Epithelial cell of esophagus (primary cell): Measurements from ENCODE around the gene MAGI2.
A peak's percentile ranks its signal among the peaks of the same experiment; 100 is the strongest.

Experiments
- DNase-seq: peaks from one replicate; pipeline ENCODE4 v3.0.0; 2010; ENCODE audit warnings: low read depth
- H3K4me3 ChIP-seq: 2 replicates; pipeline ENCODE4 v1.5.1; 2011; ENCODE audit warnings: mild to moderate bottlenecking, low read length, control low read depth
- CTCF ChIP-seq: IDR thresholded peaks from 2 replicates; pipeline ENCODE4 v1.5.1; 2011; ENCODE audit warnings: low read depth, mild to moderate bottlenecking, low read length, control low read depth, inconsistent platforms; ENCODE audit not compliant: insufficient read depth; ENCODE audit errors: missing control alignments

Gene MAGI2

DNA sequence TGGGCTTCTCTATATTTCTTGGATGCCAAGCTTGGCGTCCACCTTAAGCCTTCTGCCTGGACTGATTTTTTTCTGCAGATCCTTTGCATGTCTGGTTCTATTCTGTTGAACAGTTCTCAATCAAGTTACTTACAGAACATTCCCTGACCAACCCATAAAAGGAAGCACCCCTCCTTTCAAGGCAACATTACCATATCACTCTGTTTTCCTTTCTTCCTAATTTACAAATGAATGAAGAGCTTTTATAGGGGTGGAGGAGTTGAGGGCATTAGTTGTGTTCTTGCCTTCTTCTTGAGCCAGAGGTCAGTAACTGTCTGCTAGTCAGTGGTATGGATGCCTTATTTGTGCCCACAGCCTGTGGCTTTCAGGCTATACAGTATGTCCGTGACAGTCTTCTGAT lies 1293.9 kb downstream of the MAGI2 start:
- DNase-seq = no peak
- H3K4me3 ChIP-seq = no peak overlapping the region
- no peak for TF ChIP-seq CTCF

DNA sequence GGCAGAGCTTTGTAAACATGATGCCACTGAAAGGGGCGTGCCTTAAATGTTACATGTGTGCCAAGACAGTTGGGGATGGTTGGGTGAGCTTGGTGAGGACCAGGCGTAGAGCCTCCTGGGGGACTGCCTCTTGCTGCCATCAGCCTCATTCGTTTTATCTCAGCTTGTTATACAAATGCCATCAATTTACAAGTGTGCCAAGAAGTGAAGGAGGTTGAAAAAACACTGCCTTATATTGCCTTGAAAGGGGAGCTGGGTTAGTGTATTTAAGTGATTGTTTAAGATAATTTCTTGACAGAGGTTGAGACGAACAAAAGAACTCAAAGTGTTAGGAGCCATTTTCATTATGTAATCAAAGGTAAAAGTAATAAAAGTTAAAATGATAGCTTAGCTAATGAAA lies 1300.2 kb downstream of the MAGI2 start:
- no peak overlapping the region for H3K4me3 ChIP-seq
- TF ChIP-seq CTCF = no peak
- DNase-seq = no peak

DNA sequence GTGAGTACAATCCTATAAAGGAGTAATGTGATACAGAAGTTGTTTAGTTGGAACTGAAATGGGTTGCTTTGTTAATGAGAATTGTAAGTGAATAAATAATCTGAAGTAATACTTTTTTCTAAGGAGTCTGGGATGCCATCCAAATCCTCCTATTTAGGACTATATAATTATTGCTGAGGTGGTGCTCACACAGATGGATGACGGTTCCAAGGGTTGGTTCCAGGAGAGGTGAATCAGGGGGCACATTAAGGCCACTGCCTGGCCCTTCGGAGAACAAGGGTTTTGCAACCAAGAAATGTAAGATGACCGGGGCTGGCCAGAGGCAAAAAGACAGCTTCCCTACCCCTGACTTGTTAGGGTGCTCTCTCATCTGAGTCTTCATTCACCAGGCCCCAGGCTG lies 1302.2 kb downstream of the MAGI2 start:
- no peak for TF ChIP-seq CTCF
- DNase-seq = no peak

DNA sequence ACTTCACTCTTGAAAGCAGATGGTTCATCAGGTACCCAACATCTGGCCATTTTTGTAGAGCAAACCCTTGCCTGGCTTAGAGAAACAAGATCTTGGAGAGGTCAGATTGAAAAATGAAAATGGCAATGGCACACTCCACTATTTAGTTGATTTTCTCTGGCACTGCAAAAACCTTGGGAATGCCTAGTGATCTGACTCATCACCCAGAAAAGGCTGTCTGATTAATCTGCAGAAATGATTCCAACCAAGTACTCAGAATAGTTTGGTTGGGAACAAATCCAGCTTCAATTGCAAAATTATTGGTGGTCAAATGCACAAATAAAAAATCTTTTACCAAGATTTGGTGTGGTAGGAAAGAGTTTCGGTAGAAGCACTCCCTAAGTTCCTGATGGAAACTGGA lies 1303.7 kb downstream of the MAGI2 start:
- DNase-seq = peak; percentile 19
- no peak overlapping the region for H3K4me3 ChIP-seq
- no peak for TF ChIP-seq CTCF

More for the DNA sequence above, 1302.2 kb downstream of the MAGI2 start:
- H3K4me3 ChIP-seq = no peak overlapping the region

DNA sequence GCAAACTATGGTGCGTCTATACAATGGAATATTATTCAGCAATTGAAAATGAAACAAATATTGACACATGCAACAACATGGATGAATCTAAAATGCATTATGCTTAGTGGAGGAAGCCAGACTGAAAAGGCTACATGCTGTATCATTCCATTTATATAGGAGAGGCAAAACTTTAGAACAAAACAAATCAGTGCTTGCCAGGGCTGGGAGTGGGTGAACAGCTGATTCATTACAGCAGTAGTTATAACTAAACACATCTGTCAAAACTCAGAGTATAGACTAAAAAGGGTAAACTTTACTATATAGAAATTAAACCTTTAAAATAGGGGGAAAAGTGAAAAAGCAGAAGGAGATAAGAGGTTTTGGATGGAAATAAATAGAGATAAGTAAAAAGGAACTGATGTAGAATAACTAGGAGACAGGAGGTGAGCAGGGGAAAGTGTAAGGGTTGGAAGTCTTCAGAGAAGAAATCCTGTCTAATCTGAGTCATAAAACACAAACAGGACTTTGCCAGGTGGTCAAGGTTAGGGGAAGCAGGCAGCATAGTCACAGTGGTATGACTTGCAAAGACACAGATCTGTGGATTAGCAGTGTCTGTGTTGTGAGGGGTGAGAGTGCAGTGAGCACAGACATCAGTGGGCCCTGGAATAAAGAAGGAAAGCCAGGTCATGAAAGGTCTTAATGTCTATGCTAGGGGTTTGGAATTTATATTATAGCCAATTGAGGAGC lies 1305.1 kb downstream of the MAGI2 start:
- no peak overlapping the region for H3K4me3 ChIP-seq
- TF ChIP-seq CTCF = no peak
- DNase-seq = no peak

GRCh38 chr7:78146546-78146945 lies 1306.9 kb downstream of the MAGI2 start:
- no peak for DNase-seq
- no peak for TF ChIP-seq CTCF
- no peak overlapping the region for H3K4me3 ChIP-seq

DNA sequence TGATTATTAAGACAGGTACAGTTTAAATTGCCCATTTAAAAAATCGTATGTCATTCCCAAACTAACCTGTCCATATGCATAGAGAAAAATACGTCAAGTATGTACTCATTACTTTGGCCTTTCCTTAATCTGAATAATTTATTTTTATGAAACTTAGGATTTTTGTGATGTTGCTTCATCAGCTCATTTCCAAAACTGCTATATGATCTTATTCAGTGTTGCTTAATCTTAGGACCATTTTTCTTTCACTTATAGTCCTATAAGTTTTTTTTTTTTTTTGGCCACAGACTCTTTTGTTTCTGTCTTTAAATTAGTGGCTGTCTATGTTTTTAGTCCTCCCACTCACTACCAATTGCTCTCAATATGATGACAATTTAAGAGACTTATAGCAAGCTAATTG lies 1309.8 kb downstream of the MAGI2 start:
- no peak for DNase-seq
- TF ChIP-seq CTCF = no peak
- H3K4me3 ChIP-seq = no peak overlapping the region
